Activated naive CD8-positive, alpha-beta T cell treated with anti-CD3 and anti-CD28 coated beads, Interleukin-2, amount 50 U/mL, for 16 hours (primary cell): ENCODE data around the gene CACNB2.
"Not testable (repeated sequence)": the region's sequence is repeated elsewhere in the genome, so short reads cannot be mapped to it uniquely, and the experiment has no call there.

Experiments used
- DNase-seq: peaks from one replicate; pipeline ENCODE4 v3.0.0-alpha.2; 2020; ENCODE audit warnings: low read depth, low spot score

CACNB2 gene

GRCh38 chr10:18400201-18400905 lies 260.1 kb downstream of the CACNB2 start:
- no peak for DNase-seq

GRCh38 chr10:18400906-18401245 lies 260.7 kb downstream of the CACNB2 start:
- no peak for DNase-seq

GRCh38 chr10:18401416-18402195 lies 261.4 kb downstream of the CACNB2 start:
- no peak for DNase-seq

- DNase-seq = no peak
Observed at GRCh38 chr10:18402853-18403252, 262.6 kb downstream of the CACNB2 start.

- no peak for DNase-seq
Observed at GRCh38 chr10:18404530-18404929, 264.3 kb downstream of the CACNB2 start.

- DNase-seq = no peak
Observed at GRCh38 chr10:18406136-18406535, 265.9 kb downstream of the CACNB2 start.

- DNase-seq = no peak
Observed at GRCh38 chr10:18409599-18410397, 269.6 kb downstream of the CACNB2 start.

GRCh38 chr10:18414061-18414460 lies 273.8 kb downstream of the CACNB2 start:
- DNase-seq = no peak

GRCh38 chr10:18417950-18418527 lies 277.8 kb downstream of the CACNB2 start:
- DNase-seq = no peak

- no peak for DNase-seq
Observed at GRCh38 chr10:18418541-18419215, 278.5 kb downstream of the CACNB2 start.

- DNase-seq = no peak
Observed at GRCh38 chr10:18419945-18420344, 279.7 kb downstream of the CACNB2 start.

GRCh38 chr10:18421726-18422293 lies 281.6 kb downstream of the CACNB2 start:
- no peak for DNase-seq

GRCh38 chr10:18423058-18423637 lies 282.9 kb downstream of the CACNB2 start:
- DNase-seq = no peak

- no peak for DNase-seq
Observed at GRCh38 chr10:18424200-18424599, 284.0 kb downstream of the CACNB2 start.

GRCh38 chr10:18429335-18429734 lies 289.1 kb downstream of the CACNB2 start:
- no peak for DNase-seq

GRCh38 chr10:18436902-18437301 lies 296.7 kb downstream of the CACNB2 start:
- DNase-seq = no peak

- no peak for DNase-seq
Observed at GRCh38 chr10:18437486-18437885, 297.3 kb downstream of the CACNB2 start.

- no peak for DNase-seq
Observed at GRCh38 chr10:18438361-18439126, 298.3 kb downstream of the CACNB2 start.

- DNase-seq = no peak
Observed at GRCh38 chr10:18439601-18440000, 299.4 kb downstream of the CACNB2 start.

- not testable (repeated sequence) for DNase-seq
Observed at GRCh38 chr10:18445635-18446034, 305.4 kb downstream of the CACNB2 start.
